Measurements from ENCODE around the gene PRICKLE3. TPM values are rescaled to one million over a fixed set of nuclear protein-coding genes. Genes with fewer than 3 reads are reported as not detected.

The PRICKLE3 gene
- total and polyA plus RNA-seq, 2 of the 4 experiments (the other 2 are of a cell fraction), result 3.4 to 6.4 TPM

GRCh38 chrX:49171752-49172279 is 14.4 kb downstream of the PRICKLE3 start, which contains the start of gene PLP2:
PLP2 (plus strand) TSS chrX:49171898; CDS start chrX:49172001, 103 bp downstream.
- DNase-seq (peak; percentile 40), ATAC-seq (ENCODE audit: low read depth) (peak; percentile 48)
- peak within 1 kb of the TSS; percentile 75 for H3K23ac ChIP-seq (ENCODE audit: low read depth, low read length)
- peak within 1 kb of the TSS; percentile 91 for H2AFZ ChIP-seq (replicated peaks; ENCODE audit: low read length, poor library complexity)
- peak within 1 kb of the TSS; percentile 51 for H3K56ac ChIP-seq (ENCODE audit: extremely low read depth, insufficient read depth, low read length)
- H2BK20ac ChIP-seq (ENCODE audit: low read depth, low read length), result 0 out of 2 replicates have a peak within 1 kb of the TSS, but pooled peaks have one; percentile 35
- H3K4ac ChIP-seq (ENCODE audit: low read depth, low read length), result peak within 1 kb of the TSS; percentile 94
- in situ Hi-C loops (cut with MboI; ENCODE audit: low sequenced_read_pairs) (no loop called here), dilution Hi-C loops (cut with HindIII; ENCODE audit: low sequenced_read_pairs, unreplicated experiment) (no loop called here), intact Hi-C loops (cut with micrococcal nuclease) (no loop called here)
- H3K27me3 ChIP-seq (ENCODE audit: control insufficient read depth, insufficient read depth, low read length), result no peaks in the 10 kb centered on the region
- peak within 1 kb of the TSS; percentile 61 for H3K4me3 ChIP-seq (ENCODE audit: insufficient read depth, low read depth, low read length)
- peak within 1 kb of the TSS; percentile 64 for H2BK120ac ChIP-seq (ENCODE audit: low read depth, low read length)
- no peaks in the 10 kb centered on the region; the same call in 1 of the 2 replicates for H4K20me1 ChIP-seq (ENCODE audit: insufficient read depth, low read length)
- peaks cover 8% of the 10 kb centered on the region for H3K4me1 ChIP-seq (ENCODE audit: control insufficient read depth, insufficient read depth, low read length)
- H4K8ac ChIP-seq (ENCODE audit: low read depth in 2 of 2, low read length in 2 of 2), result peak within 1 kb of the TSS; percentile 84 to 89
- peak within 1 kb of the TSS; percentile 45 for H3K27ac ChIP-seq (ENCODE audit: insufficient read depth, low read length)
- H2BK15ac ChIP-seq (ENCODE audit: low read depth, low read length), result no peak within 1 kb of the TSS
- no TSS peak for BruUV-seq (replicated peaks)
- H3K4me2 ChIP-seq (ENCODE audit: low read depth, low read length), result peak within 1 kb of the TSS; percentile 92
- 31% methylated on average over 20 of the region's 46 CpGs; no CpG with 5 or more reads in 1 of the 2 experiments for WGBS, 2 experiments (ENCODE audit: extremely low coverage in 2 of 2, insufficient read length in 1 of 2)
- H3K14ac ChIP-seq (replicated peaks; ENCODE audit: low read depth, low read length), result peak within 1 kb of the TSS; percentile 96
- TF ChIP-seq FOS (IDR thresholded peaks at IDR 0.05; ENCODE audit: low read depth, low read length) (0 out of 2 replicates have a peak, but pooled peaks have one; percentile 27), CHD1 (IDR thresholded peaks at IDR 0.05; ENCODE audit: low read depth, low read length) (no peak), MAZ (IDR thresholded peaks at IDR 0.05; ENCODE audit: borderline replicate concordance, low read depth, low read length) (peak; percentile 76; the same call in 1 of the 2 replicates), RFX5 (IDR thresholded peaks at IDR 0.05; ENCODE audit: low read depth, low read length) (no peak), MAFK (IDR thresholded peaks at IDR 0.05; ENCODE audit: low read depth, low read length) (no peak), RCOR1 (IDR thresholded peaks at IDR 0.05; ENCODE audit: insufficient replicate concordance, low read length) (no peak), MXI1 (IDR thresholded peaks at IDR 0.05; ENCODE audit: borderline replicate concordance, low read depth, low read length) (no peak; the same call in 1 of the 2 replicates), NFE2L2 (IDR thresholded peaks at IDR 0.05; ENCODE audit: low read depth, low read length) (no peak), RAD21 (IDR thresholded peaks at IDR 0.05; ENCODE audit: low read length) (no peak), POLR2A (IDR thresholded peaks at IDR 0.05; ENCODE audit: low read depth, low read length) (peak; percentile 60), SMC3 (IDR thresholded peaks at IDR 0.05; ENCODE audit: low read depth, low read length) (no peak), BHLHE40 (IDR thresholded peaks at IDR 0.05; ENCODE audit: low read depth, low read length) (no peak)
- H3K18ac ChIP-seq (ENCODE audit: low read depth, low read length), result peak within 1 kb of the TSS; percentile 25; the same call in 1 of the 2 replicates
- H2BK5ac ChIP-seq (ENCODE audit: low read depth, low read length, poor library complexity, severe bottlenecking), result peak within 1 kb of the TSS; percentile 22
- CTCF ChIA-PET, result no interaction called here
- H3K79me1 ChIP-seq (ENCODE audit: low read depth in 1 of 2, low read length in 2 of 2), result peaks cover 17 to 19% of the 10 kb centered on the region in 2 experiments
- H4K91ac ChIP-seq (ENCODE audit: insufficient read depth, low read depth, low read length), result peak within 1 kb of the TSS; percentile 84
- H3K9me3 ChIP-seq (ENCODE audit: control insufficient read depth, insufficient read depth, low read length), result no peaks in the 10 kb centered on the region; the same call in 1 of the 2 replicates
- POLR2A ChIA-PET (ENCODE audit: unreplicated experiment), result no interaction called here
- peaks cover 9% of the 10 kb centered on the region for H3K36me3 ChIP-seq (ENCODE audit: control insufficient read depth, insufficient read depth, low read length)
- H4K5ac ChIP-seq (ENCODE audit: low read depth, low read length), result peak within 1 kb of the TSS; percentile 73; the same call in 1 of the 2 replicates
- H2AK5ac ChIP-seq (ENCODE audit: low read depth, low read length), result peak within 1 kb of the TSS; percentile 82
- H3K9ac ChIP-seq (ENCODE audit: low read depth, low read length), result peak within 1 kb of the TSS; percentile 61
- 0 out of 2 replicates have a peak, but pooled peaks cover 5% of the 10 kb centered on the region for H3K9me1 ChIP-seq (ENCODE audit: insufficient read depth, low read length)
- peak within 1 kb of the TSS; percentile 98 for H2AK9ac ChIP-seq (replicated peaks; ENCODE audit: low read depth, low read length, poor library complexity)
